Coronary artery (tissue), 2 donors: ENCODE results near the gene EIF3CL.
"Not testable (repeated sequence)": the region's sequence is repeated elsewhere in the genome, so short reads cannot be mapped to it uniquely, and the experiment has no call there.

Experiments
- DNase-seq: peaks from one replicate; pipeline ENCODE4 v3.0.0-alpha.2; 2017; ENCODE audit warnings: low spot score
- H3K27ac ChIP-seq, 2 donors: fragments of 200-600 bp; sonication (generic); one replicate each; pipeline ENCODE4 v1.5.1; 2016 to 2019
- H3K4me3 ChIP-seq: fragments of 200-600 bp; sonication (generic); 2 replicates; pipeline ENCODE4 v1.5.1; 2016; ENCODE audit warnings: mild to moderate bottlenecking, moderate library complexity

The EIF3CL gene, protein sequence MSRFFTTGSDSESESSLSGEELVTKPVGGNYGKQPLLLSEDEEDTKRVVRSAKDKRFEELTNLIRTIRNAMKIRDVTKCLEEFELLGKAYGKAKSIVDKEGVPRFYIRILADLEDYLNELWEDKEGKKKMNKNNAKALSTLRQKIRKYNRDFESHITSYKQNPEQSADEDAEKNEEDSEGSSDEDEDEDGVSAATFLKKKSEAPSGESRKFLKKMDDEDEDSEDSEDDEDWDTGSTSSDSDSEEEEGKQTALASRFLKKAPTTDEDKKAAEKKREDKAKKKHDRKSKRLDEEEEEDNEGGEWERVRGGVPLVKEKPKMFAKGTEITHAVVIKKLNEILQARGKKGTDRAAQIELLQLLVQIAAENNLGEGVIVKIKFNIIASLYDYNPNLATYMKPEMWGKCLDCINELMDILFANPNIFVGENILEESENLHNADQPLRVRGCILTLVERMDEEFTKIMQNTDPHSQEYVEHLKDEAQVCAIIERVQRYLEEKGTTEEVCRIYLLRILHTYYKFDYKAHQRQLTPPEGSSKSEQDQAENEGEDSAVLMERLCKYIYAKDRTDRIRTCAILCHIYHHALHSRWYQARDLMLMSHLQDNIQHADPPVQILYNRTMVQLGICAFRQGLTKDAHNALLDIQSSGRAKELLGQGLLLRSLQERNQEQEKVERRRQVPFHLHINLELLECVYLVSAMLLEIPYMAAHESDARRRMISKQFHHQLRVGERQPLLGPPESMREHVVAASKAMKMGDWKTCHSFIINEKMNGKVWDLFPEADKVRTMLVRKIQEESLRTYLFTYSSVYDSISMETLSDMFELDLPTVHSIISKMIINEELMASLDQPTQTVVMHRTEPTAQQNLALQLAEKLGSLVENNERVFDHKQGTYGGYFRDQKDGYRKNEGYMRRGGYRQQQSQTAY

DNA sequence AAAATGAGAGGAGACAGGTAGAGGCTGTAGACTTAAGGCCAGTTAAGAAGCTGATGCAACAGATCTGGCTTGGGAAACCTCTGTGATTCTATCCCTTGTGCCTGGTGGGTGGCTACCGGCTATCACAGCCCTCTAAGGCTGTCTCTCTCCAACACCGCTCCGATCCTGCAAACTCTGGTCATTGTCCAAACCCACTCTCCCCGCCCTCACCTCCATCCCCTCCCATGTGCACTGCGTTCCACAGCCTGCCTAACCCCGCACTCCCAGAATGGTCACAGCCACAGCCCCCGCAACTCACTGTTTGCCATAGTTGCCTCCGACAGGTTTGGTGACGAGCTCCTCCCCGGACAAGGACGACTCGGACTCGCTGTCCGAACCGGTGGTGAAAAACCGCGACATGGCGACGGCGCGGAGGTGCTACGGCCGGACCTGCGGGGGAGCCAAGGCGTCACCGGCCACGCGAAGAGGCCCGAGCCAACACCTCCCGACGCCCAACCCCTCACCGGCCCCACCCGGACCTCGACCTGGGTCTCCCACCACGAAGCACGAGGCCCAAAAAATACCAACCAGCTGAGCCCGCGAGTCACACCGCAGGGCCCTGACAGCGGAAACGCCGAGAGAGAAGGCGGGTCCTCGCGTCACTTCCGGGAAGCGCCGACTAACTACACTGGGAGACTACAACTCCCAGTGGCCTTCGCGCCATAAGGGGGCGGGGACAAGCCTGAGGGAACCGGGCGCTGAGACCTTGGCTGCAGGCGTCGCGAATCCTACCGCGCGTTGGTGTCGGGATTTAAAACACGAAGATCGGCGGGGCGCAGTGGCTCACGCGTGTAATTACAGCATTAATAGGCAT, at the start of gene EIF3CL:
Gene EIF3CL (minus strand): TSS at position 622 of the 853 bp plus-strand sequence. CDS start 223 bp downstream, at position 399.
- peak within 1 kb of the TSS; percentile 49 for H3K4me3 ChIP-seq
- H3K27ac ChIP-seq, DNase-seq: not testable (repeated sequence)

DNA sequence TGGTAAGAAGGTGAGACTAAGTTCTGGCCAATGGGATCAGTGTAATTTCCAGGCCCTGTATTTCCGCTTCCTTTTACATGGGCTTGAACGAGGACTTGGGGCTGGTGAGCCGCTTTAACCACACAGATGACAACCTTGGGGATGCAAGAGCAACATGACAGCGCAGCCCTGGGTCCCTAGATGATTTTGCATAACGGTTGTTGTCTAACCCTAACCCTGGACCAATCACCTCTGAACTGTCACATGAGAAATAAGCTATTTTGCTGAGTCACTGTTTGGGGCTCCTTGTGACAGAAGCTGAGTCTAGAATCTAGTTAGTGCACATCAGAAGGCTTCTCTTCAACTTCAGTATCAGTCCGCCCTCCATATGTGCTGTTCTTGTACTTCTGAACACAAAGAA, 43.4 kb upstream of the EIF3CL start:
- not testable (repeated sequence) for DNase-seq, H3K27ac ChIP-seq, H3K4me3 ChIP-seq

DNA sequence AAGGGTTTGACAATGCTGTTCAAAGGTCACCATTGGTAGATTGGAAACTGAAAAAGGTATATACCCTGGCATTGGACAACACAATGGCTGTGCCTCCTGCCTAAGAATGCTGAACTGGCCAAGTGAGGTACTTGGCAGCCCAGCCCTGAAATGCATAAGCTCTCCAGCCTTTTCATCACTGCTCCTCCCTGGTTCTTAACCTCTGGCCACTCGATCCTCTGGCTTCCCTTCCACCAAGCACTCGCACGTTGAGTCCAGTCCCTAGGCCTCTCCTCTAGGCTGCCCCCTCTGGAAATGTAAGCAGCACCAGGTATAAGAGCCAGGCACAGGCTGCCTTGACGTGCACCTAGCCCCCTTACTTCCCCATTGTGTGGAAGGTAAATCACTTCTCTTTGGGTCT, 42.7 kb upstream of the EIF3CL start:
- not testable (repeated sequence) for H3K4me3 ChIP-seq, H3K27ac ChIP-seq, DNase-seq

DNA sequence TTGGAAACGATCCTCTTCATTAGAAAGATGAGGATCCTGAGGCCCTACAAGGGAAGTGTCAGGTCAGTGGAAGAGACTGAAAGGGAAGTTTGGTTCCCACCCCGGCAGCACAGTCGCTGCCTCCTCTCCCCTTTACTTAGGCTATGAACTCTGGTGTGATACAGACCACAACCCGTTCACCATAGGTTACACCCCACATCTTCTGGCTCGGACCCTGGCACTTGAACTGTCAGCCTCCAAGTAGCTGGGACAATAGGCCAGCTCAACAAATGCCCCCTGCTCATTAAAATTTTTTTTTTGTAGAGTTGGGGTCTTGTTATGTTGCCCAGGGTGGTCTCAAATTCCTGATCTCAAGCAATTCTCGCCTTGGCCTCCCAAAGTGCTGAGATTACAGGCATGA, 40.3 kb upstream of the EIF3CL start:
- not testable (repeated sequence) for H3K4me3 ChIP-seq, DNase-seq, H3K27ac ChIP-seq

DNA sequence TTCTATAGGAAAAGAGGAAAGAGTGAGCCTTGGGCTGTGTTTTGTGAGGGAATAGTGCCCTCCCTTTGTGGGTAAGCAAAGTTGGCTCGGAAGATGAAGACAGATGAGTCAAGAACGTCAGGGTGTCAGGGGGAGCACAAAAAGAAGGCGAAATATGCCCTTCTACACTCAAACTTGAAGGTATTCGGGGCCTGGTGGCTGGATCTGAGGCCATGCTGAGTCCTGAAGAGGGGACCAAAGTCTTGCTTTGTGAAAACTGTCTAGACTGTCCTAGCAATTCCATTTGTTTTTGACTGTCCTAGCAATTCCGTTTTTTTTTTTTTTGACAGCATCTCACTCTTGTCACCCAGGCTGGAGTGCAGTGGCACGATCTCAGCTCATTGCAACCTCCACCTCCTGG, 35.3 kb upstream of the EIF3CL start:
- not testable (repeated sequence) for H3K4me3 ChIP-seq, DNase-seq, H3K27ac ChIP-seq

DNA sequence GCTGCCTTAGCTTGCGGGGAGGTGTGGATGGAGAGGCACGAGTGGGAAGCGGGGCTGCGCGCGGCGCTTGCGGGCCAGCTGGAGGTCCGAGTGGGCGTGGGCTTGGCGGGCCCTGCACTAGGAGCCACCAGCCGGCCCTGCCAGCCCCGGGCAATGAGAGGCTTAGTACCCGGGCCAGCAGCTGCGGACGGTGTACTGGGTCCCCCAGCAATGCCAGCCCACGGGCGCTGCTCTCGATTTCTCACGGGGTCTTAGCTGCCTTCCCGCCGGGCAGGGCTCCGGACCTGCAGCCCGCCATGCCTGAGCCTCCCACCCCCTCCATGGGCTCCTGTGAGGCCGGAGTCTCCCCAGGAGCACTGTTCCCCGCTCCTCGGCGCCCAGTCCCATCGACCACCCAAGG, 31.7 kb upstream of the EIF3CL start:
- not testable (repeated sequence) for DNase-seq, H3K4me3 ChIP-seq

DNA sequence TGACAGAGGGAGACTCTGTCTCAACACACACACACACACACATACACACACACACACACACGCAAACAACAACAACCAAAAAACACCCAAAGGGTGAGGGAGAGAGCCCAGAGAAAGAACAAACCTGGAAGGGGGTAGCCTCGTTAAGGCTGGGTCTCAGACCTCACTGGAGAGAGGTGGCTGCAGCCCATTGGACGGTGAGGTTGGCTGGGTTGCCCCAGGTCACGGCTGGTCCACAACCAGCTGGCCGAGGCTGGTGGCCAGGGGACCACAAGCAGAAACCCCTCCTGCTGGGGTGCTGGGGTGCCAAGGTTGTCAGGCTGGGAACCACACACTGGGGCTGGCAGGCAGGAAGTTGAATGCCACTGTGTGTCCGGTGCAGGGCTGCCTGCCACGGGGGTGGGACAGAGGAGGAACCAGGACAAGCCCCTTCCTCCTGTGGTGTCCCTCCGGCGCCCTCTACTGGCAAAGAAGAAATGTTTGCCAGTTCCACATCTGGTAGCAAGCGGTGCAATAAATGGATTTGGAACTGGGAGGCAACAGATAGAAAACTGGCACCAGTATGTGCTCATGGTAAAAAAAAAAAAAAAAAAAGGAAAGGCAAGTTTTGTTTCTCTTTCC, 22.5 kb upstream of the EIF3CL start:
- not testable (repeated sequence) for DNase-seq, H3K27ac ChIP-seq, H3K4me3 ChIP-seq

More for the DNA sequence above, 31.7 kb upstream of the EIF3CL start:
- H3K27ac ChIP-seq, result not testable (repeated sequence)

DNA sequence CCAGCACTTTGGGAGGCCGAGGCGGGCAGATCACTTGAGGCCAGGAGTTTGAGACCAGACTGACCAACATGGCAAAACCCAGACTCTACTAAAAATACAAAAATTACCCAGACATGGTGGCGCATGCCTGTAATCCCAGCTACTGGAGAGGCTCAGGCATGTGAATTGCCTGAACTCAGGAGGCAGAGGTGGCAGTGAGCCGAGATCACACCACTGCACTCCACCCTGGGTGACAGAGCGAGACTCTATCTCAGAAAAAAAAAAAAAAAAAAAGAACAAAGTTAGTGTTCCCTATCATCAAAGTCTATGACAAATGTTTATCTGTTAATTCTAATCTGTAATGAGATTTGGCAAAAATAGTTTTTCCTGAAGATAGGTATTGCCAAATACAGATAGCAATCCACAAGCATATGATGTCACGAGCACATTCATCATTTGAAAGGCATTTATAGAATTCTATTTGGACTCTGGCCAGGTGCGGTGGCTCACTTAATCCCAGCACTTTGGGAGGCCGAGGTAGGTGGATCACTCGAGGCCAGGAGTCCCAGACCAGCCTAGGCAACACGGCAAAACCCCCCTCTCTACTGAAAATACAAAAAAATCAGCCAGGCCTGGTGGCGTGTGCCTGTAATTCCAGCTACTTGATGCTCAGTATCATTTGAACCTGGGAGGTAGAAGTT, 17.6 kb upstream of the EIF3CL start:
- not testable (repeated sequence) for H3K27ac ChIP-seq, DNase-seq

DNA sequence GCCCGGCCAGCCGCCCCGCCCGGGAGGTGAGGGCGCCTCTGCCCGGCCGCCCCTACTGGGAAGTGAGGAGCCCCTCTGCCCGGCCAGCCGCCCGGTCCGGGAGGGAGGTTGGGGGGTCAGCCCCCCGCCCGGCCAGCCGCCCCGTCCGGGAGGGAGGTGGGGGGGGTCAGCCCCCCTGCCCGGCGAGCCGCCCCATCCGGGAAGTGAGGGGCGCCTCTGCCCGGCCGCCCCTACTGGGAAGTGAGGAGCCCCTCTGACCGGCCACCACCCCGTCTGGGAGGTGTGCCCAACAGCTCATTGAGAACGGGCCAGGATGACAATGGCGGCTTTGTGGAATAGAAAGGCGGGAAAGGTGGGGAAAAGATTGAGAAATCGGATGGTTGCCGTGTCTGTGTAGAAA, 13.4 kb upstream of the EIF3CL start:
- H3K4me3 ChIP-seq, H3K27ac ChIP-seq, DNase-seq: not testable (repeated sequence)

More for the DNA sequence above, 17.6 kb upstream of the EIF3CL start:
- not testable (repeated sequence) for H3K4me3 ChIP-seq

DNA sequence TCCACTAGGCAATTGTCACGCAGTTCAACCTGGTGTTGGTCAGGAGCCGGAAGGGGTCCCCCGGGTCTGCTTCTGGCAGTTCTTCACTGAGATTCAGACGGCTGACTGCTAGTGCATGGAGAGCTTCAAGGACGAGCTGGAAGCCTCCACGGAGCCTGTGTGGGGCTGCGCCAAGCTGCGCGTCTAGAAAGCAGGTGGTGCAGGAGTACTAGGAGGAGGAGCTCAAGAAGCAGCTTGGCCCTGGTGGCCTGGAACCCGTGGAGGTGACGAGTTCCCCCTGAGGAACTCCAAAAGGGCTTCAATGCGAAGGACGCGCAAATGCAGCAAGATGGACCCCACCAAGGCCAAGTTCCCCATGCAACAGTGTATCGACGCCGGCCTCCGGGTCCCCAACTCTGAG, 10.9 kb upstream of the EIF3CL start:
- not testable (repeated sequence) for H3K4me3 ChIP-seq, DNase-seq, H3K27ac ChIP-seq

DNA sequence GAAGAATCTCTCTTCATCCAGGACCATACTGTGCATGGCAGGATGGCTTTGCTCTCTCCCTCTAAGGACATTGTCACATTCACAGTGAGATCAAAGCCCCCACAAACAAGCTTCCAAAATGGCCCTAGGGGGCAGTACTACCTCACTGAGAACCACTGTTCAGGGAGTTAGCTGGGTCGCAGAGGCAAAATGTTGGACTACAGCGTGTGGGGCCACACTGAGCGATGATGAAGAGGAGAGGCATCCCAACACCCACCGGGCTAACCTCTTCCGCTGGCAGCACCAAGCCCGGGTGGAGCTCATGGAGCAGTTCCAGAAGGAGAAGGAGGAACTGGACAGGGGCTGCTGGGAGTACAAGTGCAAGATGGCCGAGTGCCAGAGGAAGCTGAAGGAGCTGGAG, 9.9 kb upstream of the EIF3CL start:
- DNase-seq, H3K4me3 ChIP-seq, H3K27ac ChIP-seq: not testable (repeated sequence)

DNA sequence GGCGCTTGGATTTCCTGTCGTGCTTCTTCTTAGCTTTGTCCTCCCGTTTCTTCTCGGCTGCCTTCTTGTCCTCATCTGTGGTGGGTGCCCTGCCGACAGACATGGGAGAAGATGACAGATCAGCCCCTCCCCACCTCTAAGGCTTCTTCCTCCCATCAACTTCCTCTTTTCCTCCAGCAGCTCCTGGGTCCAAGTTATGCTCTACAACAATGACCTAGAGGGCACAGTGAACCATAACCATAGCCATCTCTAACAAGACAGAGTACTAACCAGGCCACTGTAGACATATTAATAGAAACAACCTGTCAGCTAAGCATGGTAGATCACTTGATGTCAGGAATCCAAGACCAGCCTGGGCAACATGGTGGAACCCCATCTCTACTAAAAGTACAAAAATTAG, 11.6 kb downstream of the EIF3CL start:
- not testable (repeated sequence) for H3K4me3 ChIP-seq, DNase-seq, H3K27ac ChIP-seq

DNA sequence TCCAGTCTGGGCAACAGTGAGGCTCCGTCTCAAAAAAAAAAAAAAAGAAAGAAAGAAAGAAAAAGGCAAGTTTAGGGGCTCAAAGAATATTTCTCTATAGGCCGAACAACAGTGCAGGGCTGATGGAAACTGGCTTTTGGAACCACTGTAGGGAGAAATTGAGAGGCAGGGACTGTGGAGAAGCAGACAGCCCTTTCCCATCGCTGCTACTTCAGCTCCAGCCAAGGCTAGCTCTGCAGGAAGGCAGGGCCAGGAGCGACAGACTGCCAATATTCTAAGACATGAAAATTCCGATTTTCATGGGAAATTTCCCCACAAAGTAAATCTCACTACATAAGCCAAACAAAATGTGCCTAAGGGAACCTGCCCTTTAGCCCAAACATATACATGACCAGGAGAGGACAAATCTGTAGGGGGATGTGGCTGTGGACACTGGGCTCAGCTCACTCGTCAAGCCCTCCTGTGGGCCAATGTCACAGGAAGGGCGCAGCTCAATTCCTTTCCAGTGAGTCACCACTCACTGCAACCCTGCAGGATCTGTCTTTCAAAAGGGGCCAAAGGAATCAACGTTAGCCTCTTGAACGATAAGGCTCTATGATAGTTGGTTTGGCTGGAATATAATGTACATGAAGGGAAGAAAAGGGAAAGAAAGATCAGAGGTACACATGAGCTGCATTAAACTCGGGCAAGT, 21.3 kb downstream of the EIF3CL start:
- H3K4me3 ChIP-seq, H3K27ac ChIP-seq, DNase-seq: not testable (repeated sequence)

DNA sequence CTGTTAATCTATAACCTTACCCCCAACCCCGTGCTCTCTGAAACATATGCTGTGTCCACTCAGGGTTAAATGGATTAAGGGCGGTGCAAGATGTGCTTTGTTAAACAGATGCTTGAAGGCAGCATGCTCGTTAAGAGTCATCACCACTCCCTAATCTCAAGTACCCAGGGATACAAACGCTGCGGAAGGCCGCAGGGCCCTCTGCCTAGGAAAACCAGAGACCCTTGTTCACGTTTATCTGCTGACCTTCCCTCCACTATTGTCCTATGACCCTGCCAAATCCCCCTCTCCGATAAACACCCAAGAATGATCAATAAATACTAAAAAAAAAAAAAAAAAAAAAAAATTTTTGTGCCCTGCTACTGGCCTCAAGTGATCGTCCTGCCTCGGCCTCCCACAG, 25.8 kb downstream of the EIF3CL start:
- H3K27ac ChIP-seq, DNase-seq, H3K4me3 ChIP-seq: not testable (repeated sequence)

DNA sequence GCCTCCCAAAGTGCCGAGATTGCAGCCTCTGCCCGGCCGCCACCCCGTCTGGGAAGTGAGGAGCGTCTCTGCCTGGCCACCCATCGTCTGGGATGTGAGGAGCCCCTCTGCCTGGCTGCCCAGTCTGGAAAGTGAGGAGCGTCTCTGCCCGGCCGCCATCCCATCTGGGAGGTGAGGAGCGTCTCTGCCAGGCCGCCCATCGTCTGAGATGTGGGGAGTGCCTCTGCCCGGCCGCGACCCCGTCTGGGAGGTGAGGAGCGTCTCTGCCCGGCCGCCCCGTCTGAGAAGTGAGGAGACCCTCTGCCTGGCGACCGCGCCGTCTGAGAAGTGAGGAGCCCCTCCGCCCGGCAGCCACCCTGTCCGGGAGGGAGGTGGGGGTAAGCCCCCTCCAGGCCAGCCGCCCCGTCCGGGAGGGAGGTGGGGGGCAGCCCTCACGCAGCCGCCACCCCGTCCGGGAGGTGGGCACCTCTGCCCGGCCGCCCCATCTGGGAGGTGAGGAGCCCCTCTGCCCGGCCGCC, 26.5 kb downstream of the EIF3CL start:
- H3K4me3 ChIP-seq, H3K27ac ChIP-seq, DNase-seq: not testable (repeated sequence)

DNA sequence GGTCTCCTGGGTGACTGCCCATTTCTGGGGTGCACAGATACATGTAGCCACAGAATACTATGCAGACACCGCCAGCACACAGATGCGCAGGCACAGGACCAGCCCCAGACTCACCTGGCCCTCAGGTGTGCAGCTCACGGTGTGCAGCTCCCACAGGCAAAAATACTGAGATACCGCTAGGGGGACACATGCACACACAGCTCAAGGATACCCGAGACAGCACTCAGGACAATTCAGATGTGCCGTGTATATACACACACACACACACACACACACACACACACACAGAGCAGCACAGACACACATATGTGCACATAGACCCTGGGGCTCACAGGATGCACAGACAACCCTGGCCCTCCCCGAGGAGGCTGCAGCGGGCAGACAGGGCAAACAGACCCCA, 28.5 kb downstream of the EIF3CL start:
- not testable (repeated sequence) for DNase-seq, H3K27ac ChIP-seq, H3K4me3 ChIP-seq

DNA sequence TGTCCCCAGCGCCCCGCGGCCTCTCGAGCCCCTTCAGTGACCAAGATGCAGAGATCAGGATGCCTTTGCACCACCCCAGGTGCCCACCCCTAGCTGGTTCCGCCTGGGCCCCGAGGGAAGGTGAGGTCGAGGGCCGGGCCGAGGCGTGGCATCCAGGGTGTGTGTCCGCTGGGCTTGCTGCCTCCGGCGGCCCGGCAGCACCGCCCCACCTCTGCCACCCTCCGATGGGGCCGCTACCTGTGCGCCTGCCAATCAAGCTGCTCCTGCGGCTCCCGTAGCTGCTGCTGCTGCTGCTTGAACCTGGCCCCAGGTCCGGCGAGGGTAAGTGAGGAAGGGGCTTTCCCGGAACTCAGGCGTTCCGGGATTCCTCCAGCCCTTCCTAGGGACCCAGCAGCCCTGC, 29.4 kb downstream of the EIF3CL start:
- DNase-seq, H3K27ac ChIP-seq, H3K4me3 ChIP-seq: not testable (repeated sequence)
